GM12874 (cell line): ENCODE results near the gene FXYD6.

Source experiments
- TF ChIP-seq, protein P1 (sequence below): IDR thresholded peaks from 2 replicates; pipeline ENCODE4 v1.5.1; 2011; ENCODE audit warnings: low read depth, mild to moderate bottlenecking, control low read depth, low read length, moderate library complexity; ENCODE audit not compliant: insufficient read depth

FXYD6 gene

DNA sequence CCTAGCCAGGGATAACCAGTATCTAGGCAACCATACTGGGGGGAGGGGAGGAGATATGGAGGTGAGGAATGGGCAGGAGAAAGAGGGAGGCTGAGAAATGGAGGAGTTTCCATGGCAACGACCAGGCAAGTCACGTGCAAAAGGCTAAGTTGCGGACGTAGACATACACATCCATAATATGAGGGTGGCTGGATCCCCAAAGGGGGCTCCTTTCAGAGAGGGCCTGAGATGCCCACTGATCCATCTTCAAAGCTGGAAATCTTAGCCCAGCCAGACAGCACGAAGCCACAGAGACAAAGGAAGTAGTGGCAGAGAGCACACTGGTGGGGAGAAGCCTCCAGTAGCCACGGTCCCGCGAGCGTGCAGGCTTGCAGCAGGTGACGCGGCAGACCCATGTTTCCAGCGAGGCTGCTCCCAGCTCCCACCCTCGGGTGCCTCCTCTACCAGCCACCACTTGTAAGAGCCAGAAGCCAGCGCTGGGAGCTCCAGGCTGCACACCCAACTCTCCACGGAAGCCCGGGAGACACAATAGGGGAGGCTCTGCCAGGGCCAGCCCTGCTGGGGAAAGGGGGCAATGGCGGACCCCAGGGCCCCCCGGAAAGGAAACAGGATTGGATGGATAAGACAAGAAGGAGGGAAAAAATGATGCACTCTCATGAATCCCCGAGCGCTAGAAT is 938 bp downstream of the FXYD6 start:
- TF ChIP-seq, protein P1, sequence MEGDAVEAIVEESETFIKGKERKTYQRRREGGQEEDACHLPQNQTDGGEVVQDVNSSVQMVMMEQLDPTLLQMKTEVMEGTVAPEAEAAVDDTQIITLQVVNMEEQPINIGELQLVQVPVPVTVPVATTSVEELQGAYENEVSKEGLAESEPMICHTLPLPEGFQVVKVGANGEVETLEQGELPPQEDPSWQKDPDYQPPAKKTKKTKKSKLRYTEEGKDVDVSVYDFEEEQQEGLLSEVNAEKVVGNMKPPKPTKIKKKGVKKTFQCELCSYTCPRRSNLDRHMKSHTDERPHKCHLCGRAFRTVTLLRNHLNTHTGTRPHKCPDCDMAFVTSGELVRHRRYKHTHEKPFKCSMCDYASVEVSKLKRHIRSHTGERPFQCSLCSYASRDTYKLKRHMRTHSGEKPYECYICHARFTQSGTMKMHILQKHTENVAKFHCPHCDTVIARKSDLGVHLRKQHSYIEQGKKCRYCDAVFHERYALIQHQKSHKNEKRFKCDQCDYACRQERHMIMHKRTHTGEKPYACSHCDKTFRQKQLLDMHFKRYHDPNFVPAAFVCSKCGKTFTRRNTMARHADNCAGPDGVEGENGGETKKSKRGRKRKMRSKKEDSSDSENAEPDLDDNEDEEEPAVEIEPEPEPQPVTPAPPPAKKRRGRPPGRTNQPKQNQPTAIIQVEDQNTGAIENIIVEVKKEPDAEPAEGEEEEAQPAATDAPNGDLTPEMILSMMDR: no peak

DNA sequence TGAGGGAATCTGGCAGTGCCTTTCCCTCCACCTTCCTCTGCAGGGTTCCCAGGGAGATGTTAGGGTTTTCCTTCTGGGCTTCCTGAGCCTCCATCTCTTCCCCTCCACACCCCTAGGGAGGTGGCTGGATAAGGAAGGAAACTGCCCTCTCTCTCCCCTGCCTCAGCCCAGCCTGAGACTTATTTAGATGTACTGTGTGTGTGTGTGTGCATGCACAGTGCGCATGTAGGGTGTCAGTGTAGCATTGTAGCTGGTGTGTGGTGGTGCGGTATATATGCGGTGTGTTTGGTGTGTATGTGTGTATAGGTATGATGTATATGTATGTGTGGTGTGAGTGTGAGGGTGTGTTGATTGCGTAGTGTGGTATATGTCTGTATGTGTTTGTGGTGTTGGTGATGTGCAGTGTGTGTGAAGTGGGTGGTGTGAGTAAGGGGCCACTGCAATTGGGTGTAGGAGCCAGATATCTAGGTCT is 1.5 kb downstream of the FXYD6 start:
- TF ChIP-seq, protein P1: no peak

DNA sequence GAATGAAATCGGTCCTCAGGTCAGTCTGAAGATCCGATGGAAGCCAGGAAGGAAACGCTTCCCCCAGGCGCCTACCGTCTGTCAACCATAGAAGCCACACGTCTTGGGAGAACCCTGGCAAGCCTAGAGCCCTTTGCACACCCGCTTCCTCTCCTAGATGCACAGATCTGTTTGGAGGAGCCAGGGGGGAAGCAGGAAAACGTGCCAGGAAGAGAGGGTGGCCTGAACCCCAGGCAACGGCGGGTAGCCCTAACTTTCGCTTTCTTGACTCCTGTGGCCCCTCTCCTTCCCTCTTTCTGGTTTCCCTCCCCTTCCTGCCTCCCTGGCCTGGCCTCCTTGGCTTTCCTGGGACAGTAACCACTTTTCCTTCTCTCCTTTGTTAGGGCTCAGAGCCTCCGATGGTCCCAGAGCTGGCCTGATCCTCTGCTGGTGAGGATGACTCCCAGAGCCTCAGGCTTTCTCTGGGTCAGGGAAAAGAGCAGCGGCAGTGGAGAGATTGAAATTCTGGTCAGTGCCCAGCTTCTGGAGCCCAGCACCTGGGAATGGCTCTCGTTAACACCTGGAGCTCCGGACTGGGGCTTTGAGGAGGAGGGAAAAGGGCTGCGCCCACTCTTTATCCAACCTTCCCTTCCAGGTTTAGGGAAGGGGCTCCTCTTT is 2.1 kb downstream of the FXYD6 start:
- TF ChIP-seq, protein P1: no peak

DNA sequence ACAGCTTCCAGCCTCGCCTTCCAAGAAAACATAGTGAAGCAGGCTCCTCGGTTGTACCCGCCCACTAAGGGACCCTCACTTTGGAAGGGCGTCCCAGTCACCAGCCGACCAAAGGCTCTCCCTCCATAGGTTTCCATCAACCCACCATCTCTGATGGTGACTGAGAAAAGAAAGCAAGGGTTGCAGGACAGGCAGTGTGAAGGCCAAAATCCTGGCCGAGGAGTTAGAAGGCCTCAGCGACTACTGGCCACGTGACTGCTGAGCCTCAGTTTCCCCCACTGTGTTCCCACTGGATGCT is 2.7 kb downstream of the FXYD6 start:
- TF ChIP-seq, protein P1: no peak

DNA sequence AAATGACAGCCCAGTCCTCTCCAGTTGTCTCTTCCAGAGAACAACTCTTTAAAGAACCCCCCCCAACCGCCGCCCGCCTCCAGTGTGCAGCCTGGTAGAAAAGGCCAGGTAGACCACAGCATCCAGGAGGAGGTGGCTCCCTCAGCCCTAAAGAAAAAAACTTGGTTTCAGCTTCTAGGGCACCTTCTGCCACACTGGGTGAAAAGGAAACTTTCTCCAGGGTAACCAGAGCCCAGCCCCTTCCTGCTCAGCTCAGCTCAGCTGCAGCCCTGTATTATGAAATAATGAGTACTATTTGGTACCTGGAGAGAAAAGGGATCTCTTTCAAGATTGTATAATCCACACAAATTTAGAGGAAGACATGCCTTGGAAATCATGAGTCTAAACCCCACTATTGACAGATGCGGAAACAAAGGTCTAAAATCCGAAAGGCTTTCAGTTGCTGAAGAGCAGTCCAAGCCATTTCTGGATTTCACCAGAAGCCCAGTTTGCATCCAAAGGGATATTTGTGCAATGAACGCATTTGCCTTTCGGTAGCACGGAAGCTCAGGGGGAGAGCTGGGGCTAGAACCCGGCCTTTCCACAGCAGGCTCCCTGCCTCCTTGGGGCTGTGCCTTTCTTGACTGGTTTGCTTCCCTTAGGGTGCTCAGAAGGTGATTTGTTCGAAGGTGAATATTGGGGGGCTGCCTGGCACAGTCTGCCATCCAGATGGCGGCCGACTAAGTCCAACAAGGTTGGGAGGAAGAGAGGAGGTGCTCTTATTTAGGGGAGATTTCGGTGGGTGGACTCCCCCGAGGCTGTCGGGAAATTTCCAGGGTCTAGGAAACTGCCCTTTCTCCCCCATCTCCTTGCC is 3.3 kb downstream of the FXYD6 start:
- TF ChIP-seq, protein P1: no peak

DNA sequence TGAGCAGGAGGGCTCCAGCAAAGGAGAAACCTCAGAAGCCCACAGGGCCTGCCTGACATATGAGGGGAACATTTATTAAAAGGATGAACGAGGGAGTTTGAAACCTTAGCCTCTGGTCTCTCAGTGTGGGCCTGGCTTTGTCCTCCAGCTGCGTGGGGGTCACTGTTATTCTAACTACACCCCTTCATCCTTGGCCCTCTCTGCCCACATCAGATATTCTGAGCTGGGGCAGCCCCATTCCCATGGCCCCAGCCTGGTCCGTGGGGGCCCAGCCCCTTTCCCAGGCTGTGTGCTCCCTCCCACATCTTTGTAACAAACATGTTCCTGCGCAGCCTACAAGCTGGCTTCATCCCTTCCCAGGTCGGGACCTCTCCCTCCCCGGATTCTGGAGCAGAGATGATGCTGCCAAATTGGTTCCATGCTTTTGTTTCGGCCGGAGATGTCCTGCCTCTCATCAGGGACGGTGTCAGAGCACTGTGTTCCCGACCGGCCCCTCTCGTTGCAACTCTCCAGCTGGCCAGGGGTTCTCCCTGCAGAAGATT is 4.0 kb downstream of the FXYD6 start:
- TF ChIP-seq, protein P1: no peak

DNA sequence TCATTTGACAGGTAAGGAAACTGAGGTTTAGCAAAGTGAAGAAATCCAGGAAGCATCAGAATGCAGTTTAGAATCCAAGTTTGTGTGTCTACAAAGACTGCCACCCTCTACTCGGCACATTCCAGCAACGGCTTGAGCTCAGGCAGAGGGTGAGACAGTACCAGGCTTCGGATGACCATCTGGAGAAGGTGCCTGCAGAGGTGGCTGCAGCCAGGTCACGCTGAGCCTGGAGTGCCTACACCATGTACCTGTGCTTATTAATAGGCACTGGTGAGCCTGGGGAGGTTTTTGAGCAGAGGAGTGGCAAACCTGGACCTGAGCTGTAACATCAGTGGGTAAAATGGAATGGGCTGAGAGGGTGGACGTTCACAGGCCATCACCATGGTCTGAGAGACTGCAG is 4.7 kb downstream of the FXYD6 start:
- TF ChIP-seq, protein P1: no peak
